ENCODE results near the gene EFNA1.

GRCh38 chr1:155137154-155137949 lies 9.7 kb downstream of the EFNA1 start:
- TF ChIP-seq CTCF (IDR thresholded peaks at IDR 0.05) (no peak), POLR2A (IDR thresholded peaks at IDR 0.05) (no peak)
